OCI-M2 (cell line): ENCODE data around the gene HSF5.

ENCODE experiments used
- DNase-seq: peaks from one replicate; lab custom pipeline; 2025; ENCODE audit not compliant: unreplicated experiment; lab: John Stamatoyannopoulos, UW

HSF5 gene

DNA sequence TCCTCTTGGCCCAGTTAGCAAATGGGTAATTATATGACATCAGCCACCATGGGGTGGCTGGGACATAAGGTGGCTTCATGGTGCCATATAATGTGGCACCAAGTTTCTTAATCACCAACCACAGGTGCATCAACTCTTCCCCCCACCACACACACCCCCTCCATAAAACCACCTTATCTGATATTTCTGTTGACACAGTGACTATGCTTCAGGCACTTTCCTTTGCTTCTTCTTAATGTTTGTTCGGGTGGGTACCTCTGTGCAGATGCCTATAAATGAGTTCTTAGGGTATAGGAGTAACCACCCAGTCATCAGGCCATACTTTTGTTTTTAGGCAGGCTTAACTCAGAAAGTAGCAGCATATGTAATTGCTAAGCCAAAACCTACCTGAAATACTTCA, 100.4 kb downstream of the HSF5 start:
- DNase-seq = no peak

DNA sequence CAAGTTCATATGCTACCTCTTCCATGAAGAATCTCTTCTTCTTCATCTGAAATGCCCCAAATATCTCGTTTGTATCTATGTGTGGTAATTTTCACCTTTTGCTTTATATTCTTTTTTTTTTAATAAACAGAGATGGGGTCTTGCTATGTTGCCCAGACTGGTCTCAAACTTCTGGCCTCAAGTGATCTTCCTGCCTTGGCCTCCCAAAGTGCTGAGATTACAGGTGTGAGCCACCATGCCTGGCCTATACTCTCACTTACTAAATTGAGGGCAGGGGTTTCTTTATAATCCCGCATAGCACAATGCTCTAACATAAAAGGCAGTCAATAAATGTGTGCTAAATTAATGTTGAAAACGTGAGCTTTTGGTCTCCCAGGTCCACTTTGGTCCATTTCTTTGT, 101.5 kb downstream of the HSF5 start:
- DNase-seq = no peak

DNA sequence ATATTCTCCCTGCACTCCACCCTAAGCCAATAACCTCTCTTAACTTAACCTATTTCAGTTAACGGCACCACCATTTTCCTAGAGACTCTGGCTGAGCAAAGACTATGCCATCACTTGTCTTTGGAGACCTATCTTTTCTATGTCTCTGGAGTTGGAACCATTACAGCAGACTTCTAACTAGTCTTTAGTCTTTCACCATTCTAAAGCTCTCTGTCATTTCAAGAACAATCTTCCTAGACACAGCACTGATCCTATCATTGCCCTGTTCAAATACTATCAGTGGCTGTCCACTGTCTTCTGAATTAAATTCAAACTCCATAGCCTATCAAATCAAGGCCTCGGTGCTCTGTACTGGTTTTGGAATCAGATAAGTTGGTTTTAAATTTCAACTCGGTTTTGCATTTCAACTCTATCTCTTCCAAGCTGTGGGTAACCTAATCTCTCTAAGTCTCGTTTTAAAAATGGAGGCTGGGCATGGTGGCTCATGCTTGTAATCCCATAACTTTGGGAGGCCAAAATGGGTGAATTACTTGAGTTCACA, 102.8 kb downstream of the HSF5 start:
- no peak for DNase-seq

GRCh38 chr17:58384897-58385296, 103.3 kb downstream of the HSF5 start:
- DNase-seq = no peak

DNA sequence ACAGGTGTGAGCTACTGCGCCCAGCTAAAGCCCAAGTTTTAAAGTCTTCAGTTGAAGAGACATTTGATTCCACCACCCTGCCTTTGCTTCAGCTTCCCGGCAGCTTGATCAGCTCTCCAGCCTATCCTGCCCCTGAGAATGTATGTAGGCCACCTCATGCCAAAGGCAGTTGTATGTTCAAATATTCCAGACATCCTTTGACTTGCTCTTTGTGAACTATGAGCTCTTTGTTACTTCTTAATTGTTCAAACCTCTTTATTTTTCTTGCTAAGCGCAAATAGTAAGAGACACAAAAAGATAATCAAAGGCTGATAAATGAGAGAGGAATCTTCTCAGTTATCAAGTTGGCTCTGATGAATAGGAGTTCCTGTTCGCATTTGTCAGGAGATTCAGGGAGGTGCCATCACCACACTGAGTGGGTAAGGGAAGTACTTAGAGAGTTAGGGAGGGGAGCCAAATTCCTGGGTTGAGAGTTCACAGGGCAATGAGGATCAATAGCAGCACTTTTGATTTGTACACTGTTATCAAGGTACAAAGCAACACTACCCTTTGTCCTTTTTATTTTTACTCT, 104.2 kb downstream of the HSF5 start:
- no peak for DNase-seq

DNA sequence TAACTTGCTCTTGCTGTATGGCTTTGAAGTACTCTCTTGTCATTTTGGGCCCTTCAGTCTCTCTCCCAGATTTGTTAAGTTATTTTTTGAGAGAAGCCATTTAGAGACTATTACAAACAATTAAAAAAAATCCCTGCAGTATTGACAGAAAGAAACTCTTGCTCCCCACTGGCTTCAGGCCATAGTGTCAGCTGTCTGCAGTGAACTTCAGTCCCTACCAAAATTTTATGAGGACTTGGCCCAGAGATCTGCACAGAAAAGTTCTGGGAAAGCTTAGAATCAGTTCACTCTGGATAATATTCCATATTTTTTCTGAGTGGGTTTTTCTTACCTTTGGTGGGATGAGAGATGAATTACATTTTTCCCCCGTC, 105.4 kb downstream of the HSF5 start:
- DNase-seq = no peak

DNA sequence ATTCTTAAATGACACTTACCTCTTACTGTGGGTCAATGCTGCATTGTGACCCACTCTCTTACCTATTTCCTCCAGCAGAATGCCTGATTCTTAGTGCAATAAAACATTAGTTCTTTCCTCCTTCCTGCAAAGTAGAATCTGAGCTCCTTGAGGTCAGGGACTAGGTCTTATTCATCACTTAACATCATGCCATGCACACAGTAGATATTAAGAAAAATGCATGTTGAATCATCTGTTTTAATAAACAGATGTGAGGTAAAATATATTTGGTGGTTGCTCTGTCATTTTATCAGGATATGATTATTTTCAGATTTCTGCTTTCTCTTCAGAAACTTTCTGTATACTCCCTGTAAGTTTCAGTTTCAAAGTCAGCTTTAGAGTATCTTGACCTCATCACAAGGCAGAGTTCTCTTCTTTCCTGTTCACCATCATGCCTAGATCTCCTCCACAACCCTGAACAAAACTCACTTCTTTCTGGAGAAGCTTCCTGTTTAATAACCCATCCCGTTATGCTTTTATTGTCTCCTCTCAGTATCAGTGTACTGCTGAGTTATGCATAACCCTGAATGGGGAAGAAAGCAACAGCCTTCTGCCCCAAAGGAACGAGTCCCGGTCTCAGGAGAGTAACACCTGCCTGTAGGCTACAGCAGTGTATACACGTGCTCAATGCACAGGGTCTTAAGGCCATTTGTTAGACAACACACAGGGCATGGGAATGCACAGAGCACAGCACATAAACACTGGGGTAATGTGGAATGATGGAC, 105.9 kb downstream of the HSF5 start:
- DNase-seq = no peak

GRCh38 chr17:58381124-58382035, 106.8 kb downstream of the HSF5 start:
- DNase-seq = no peak

GRCh38 chr17:58380207-58381123, 107.7 kb downstream of the HSF5 start:
- DNase-seq = no peak

- DNase-seq = no peak
These were observed 108.7 kb downstream of the HSF5 start for GRCh38 chr17:58379511-58379824.

GRCh38 chr17:58378733-58379510, 109.3 kb downstream of the HSF5 start:
- no peak for DNase-seq

- no peak for DNase-seq
These were observed 110.5 kb downstream of the HSF5 start for GRCh38 chr17:58377661-58378060.

- DNase-seq = no peak
These were observed 111.1 kb downstream of the HSF5 start for GRCh38 chr17:58377093-58377601.

GRCh38 chr17:58376472-58377000, 111.7 kb downstream of the HSF5 start:
- no peak for DNase-seq

- no peak for DNase-seq
These were observed 112.4 kb downstream of the HSF5 start for GRCh38 chr17:58375811-58376210.

DNA sequence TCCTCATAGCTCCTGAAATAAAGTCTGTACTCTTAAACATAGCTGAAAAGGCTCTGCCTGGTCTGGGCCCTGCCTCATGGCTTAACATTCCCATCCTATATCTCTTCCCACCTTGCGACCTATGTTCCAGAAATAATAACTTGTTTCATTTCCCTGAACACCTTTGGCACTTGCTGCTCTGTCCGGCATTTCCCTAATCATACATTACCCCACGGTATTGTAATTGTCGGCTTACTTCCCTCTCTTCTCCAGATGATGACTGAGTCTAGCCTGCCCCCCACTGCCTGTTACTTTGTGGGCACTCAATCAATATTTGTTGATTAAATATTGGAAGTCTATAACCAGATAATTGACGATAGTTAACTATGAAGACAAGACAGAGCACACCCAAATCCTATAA, 113.0 kb downstream of the HSF5 start:
- DNase-seq = no peak

- no peak for DNase-seq
These were observed 114.3 kb downstream of the HSF5 start for GRCh38 chr17:58373923-58374322.

GRCh38 chr17:58373003-58373402, 115.2 kb downstream of the HSF5 start:
- DNase-seq = no peak

GRCh38 chr17:58371300-58371950, 116.8 kb downstream of the HSF5 start:
- no peak for DNase-seq
